Panc1 (cell line): Measurements from ENCODE around the gene PDE4B. TPM values are rescaled to one million over a fixed set of nuclear protein-coding genes. Genes with fewer than 3 reads are reported as not detected.

ENCODE experiments used
- ATAC-seq: fragments of 200-7000 bp; cut with Tn5 transposase; 2 replicates; pipeline ENCODE4 v1.9.1; 2020; ENCODE audit warnings: mild to moderate bottlenecking, moderate library complexity
- BruUV-seq: library from RNA; stranded (reverse); fragments of 400-500 nt; replicated peaks from 2 replicates; lab custom pipeline; 2021; lab: Mats Ljungman, UMichigan
- CTCF ChIA-PET: fragments of 300-600 bp; sonication (Branson Sonifier 250); formaldehyde crosslinking; loops from one replicate; lab custom pipeline; 2022; ENCODE audit warnings: antibody characterized with exemption; lab: Charles Lee
- POLR2A ChIA-PET: fragments of 300-600 bp; sonication (Branson Sonifier 250); formaldehyde crosslinking; loops from one replicate; lab custom pipeline; 2022; ENCODE audit warnings: antibody characterized with exemption; lab: Charles Lee
- DNase-seq: peaks from one replicate; pipeline ENCODE4 v3.0.0-alpha.2; 2010; ENCODE audit warnings: low read depth, low spot score
- H3K27ac ChIP-seq: 2 replicates; pipeline ENCODE4 v1.5.1; 2011; ENCODE audit warnings: mild to moderate bottlenecking, low read length, inconsistent platforms
- H3K27me3 ChIP-seq: fragments of 200-500 bp; sonication (Bioruptor generic); 2 replicates; pipeline ENCODE4 v1.6.0; 2014; ENCODE audit warnings: low read length, inconsistent platforms; ENCODE audit not compliant: control insufficient read depth, insufficient read depth
- H3K36me3 ChIP-seq: fragments of 200-500 bp; sonication (Bioruptor generic); 2 replicates; pipeline ENCODE4 v1.5.1; 2014; ENCODE audit warnings: inconsistent platforms, mild to moderate bottlenecking, low read length, moderate library complexity; ENCODE audit not compliant: control insufficient read depth, insufficient read depth
- H3K4me1 ChIP-seq: 2 replicates; pipeline ENCODE4 v1.5.1; 2011; ENCODE audit warnings: inconsistent platforms, mild to moderate bottlenecking, low read length, moderate library complexity; ENCODE audit not compliant: control insufficient read depth, insufficient read depth
- H3K4me3 ChIP-seq, 2 experiments: 2 replicates each; pipeline ENCODE4 v1.5.1; 2011 to 2012; ENCODE audit warnings: low read depth in 2 of 2, low read length in 2 of 2, mild to moderate bottlenecking in 2 of 2, inconsistent platforms in 1 of 2, moderate library complexity in 1 of 2
- H3K9me3 ChIP-seq: fragments of 200-500 bp; sonication (Bioruptor generic); 2 replicates; pipeline ENCODE4 v1.5.1; 2014; ENCODE audit warnings: low read depth, mild to moderate bottlenecking, inconsistent platforms, low read length, moderate library complexity; ENCODE audit not compliant: control insufficient read depth, insufficient read depth
- POLR2AphosphoS5 ChIP-seq: IDR thresholded peaks from 2 replicates; pipeline ENCODE4 v1.6.1; 2012; ENCODE audit warnings: mild to moderate bottlenecking, low read depth, low read length, moderate library complexity
- SIN3A ChIP-seq: IDR thresholded peaks from 2 replicates; pipeline ENCODE4 v1.6.1; 2012; ENCODE audit warnings: low read depth, mild to moderate bottlenecking, low read length, moderate library complexity, borderline replicate concordance; ENCODE audit not compliant: insufficient read depth
- TCF7L2 ChIP-seq: IDR thresholded peaks from 2 replicates; pipeline ENCODE4 v1.6.1; 2011; ENCODE audit warnings: mild to moderate bottlenecking, low read depth, low read length, inconsistent platforms
- in situ Hi-C: cut with HindIII; loops from 2 replicates; pipeline ENCODE4 v1.10.0; 2016; ENCODE audit warnings: low sequenced_read_pairs, low pct_unique_long_range_greater_than_20kb
- intact Hi-C: fragments of 100-400 bp; cut with micrococcal nuclease; formaldehyde crosslinking; loops from one replicate; pipeline ENCODE4 v1.10.0; 2022; ENCODE audit not compliant: unreplicated experiment
- total RNA-seq: library from RNA; stranded (reverse); gene quantifications from one replicate; pipeline ENCODE4 v1.2.1, GENCODE V29; 2021; ENCODE audit not compliant: unreplicated experiment
- TF ChIP-seq, protein P1 (sequence below): fragments of 450-650 bp; IDR thresholded peaks from 2 replicates; pipeline ENCODE4 v1.5.1; 2017; ENCODE audit warnings: mild to moderate bottlenecking
- TF ChIP-seq, protein P2 (sequence below), 2 experiments: IDR thresholded peaks; 2 replicates each; pipeline ENCODE4 v1.6.1; 2011 to 2012; ENCODE audit warnings: low read depth in 2 of 2, control low read depth in 1 of 2, low read length in 1 of 2, mild to moderate bottlenecking in 1 of 2, moderate library complexity in 1 of 2; ENCODE audit not compliant: insufficient read depth in 1 of 2

The PDE4B gene
- total RNA-seq, 1 experiment from 2014 or later: 0.26 TPM

DNA sequence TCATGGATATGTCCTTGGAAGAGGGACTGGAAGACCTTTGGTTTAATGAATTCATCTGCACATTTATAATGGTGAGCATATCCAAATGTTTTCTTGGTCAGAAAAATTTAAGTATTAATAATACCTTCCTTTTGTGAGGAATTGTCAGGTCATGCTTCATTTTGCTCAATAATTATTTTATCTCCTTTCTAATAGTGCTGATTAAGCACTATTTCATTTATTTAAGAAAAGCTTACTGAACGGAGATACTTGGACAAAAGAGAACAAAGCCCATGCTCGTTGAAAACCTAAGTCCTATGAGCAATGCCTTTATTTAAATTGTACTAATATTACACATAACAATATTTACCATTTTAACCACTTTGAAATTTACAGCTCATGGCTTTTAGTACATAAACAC lies 281.5 kb downstream of the PDE4B start:
- CTCF ChIA-PET: no interaction called here
- no peaks in the 10 kb centered on the region for H3K36me3 ChIP-seq
- in situ Hi-C loops (no loop called here), intact Hi-C loops (no loop called here)
- H3K27ac ChIP-seq: no peak overlapping the region
- ATAC-seq: no peak
- DNase-seq: no peak
- no peaks in the 10 kb centered on the region for H3K4me1 ChIP-seq
- no peak for TF ChIP-seq POLR2AphosphoS5
- TF ChIP-seq, protein P1, sequence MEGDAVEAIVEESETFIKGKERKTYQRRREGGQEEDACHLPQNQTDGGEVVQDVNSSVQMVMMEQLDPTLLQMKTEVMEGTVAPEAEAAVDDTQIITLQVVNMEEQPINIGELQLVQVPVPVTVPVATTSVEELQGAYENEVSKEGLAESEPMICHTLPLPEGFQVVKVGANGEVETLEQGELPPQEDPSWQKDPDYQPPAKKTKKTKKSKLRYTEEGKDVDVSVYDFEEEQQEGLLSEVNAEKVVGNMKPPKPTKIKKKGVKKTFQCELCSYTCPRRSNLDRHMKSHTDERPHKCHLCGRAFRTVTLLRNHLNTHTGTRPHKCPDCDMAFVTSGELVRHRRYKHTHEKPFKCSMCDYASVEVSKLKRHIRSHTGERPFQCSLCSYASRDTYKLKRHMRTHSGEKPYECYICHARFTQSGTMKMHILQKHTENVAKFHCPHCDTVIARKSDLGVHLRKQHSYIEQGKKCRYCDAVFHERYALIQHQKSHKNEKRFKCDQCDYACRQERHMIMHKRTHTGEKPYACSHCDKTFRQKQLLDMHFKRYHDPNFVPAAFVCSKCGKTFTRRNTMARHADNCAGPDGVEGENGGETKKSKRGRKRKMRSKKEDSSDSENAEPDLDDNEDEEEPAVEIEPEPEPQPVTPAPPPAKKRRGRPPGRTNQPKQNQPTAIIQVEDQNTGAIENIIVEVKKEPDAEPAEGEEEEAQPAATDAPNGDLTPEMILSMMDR: no peak
- TF ChIP-seq, protein P2, sequence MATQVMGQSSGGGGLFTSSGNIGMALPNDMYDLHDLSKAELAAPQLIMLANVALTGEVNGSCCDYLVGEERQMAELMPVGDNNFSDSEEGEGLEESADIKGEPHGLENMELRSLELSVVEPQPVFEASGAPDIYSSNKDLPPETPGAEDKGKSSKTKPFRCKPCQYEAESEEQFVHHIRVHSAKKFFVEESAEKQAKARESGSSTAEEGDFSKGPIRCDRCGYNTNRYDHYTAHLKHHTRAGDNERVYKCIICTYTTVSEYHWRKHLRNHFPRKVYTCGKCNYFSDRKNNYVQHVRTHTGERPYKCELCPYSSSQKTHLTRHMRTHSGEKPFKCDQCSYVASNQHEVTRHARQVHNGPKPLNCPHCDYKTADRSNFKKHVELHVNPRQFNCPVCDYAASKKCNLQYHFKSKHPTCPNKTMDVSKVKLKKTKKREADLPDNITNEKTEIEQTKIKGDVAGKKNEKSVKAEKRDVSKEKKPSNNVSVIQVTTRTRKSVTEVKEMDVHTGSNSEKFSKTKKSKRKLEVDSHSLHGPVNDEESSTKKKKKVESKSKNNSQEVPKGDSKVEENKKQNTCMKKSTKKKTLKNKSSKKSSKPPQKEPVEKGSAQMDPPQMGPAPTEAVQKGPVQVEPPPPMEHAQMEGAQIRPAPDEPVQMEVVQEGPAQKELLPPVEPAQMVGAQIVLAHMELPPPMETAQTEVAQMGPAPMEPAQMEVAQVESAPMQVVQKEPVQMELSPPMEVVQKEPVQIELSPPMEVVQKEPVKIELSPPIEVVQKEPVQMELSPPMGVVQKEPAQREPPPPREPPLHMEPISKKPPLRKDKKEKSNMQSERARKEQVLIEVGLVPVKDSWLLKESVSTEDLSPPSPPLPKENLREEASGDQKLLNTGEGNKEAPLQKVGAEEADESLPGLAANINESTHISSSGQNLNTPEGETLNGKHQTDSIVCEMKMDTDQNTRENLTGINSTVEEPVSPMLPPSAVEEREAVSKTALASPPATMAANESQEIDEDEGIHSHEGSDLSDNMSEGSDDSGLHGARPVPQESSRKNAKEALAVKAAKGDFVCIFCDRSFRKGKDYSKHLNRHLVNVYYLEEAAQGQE (IDR thresholded peaks at IDR 0.05; ENCODE audit: insufficient read depth in 1 of 2, low read depth in 2 of 2, low read length in 1 of 2): no peak
- TF ChIP-seq SIN3A: no peak
- no peak for TF ChIP-seq TCF7L2
- H3K27me3 ChIP-seq: no peaks in the 10 kb centered on the region
- POLR2A ChIA-PET: no interaction called here
- no peaks in the 10 kb centered on the region for H3K9me3 ChIP-seq
- no TSS peak for BruUV-seq
- H3K4me3 ChIP-seq: no peak overlapping the region

DNA sequence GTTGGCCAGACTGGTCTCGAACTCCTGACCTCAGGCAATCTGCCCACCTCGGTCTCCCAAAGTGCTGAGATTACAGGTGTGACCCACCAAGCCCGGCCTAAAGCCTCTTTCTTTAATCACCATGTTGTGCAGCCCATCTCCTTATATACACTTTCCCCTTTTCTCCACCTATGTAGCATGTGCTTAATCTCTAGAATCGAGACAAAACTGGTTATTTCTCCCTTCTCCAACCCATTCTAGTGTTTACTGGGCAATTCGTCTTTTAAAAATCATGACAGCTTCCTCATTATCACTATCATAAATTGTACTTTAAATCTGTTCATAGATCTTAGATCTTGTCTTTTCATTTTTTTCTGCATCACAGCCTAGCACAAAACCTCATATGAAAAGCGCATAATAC lies 285.7 kb downstream of the PDE4B start:
- in situ Hi-C loops (no loop called here), intact Hi-C loops (no loop called here)
- CTCF ChIA-PET: no interaction called here
- no peaks in the 10 kb centered on the region for H3K4me1 ChIP-seq
- H3K4me3 ChIP-seq: no peak overlapping the region
- H3K9me3 ChIP-seq: no peaks in the 10 kb centered on the region
- no peaks in the 10 kb centered on the region for H3K36me3 ChIP-seq
- H3K27ac ChIP-seq: no peak overlapping the region
- no peaks in the 10 kb centered on the region for H3K27me3 ChIP-seq
- POLR2A ChIA-PET: no interaction called here
- DNase-seq (no peak), ATAC-seq (no peak)
- no TSS peak for BruUV-seq
- no peak for TF ChIP-seq POLR2AphosphoS5
- no peak for TF ChIP-seq TCF7L2
- TF ChIP-seq, protein P2 (IDR thresholded peaks at IDR 0.05; ENCODE audit: insufficient read depth in 1 of 2, low read depth in 2 of 2, low read length in 1 of 2): no peak
- no peak for TF ChIP-seq SIN3A
- TF ChIP-seq, protein P1: no peak
